ENCODE measurements around the gene GOLGA8J. TPM values are rescaled to one million over a fixed set of nuclear protein-coding genes. Genes with fewer than 3 reads are reported as not detected.

Gene GOLGA8J
- 0.08 TPM in 1 of 2 replicates, not detected in the other for total RNA-seq (2014; rRNA removed; shearing (Covaris generic))

GRCh38 chr15:30082655-30083054 lies at the start of gene GOLGA8J:
GOLGA8J (plus strand) TSS chr15:30082955; CDS start chr15:30083053, 98 bp downstream.

GRCh38 chr15:30134751-30135150 lies 52.0 kb downstream of the GOLGA8J start, which contains the start of gene GOLGA8T:
GOLGA8T (plus strand) TSS chr15:30135051; CDS start chr15:30135149, 98 bp downstream.

Small RNA genes lying within 50 kb of the gene (small RNA-seq; reads per million reads assigned to genes)
- gene RF00096, result 0.29 reads per million
- not detected for gene RN7SL673P

Other genes starting within 250 kb of the GOLGA8J start
- gene GOLGA8T, start 52.1 kb downstream of the GOLGA8J start, total RNA-seq (2014; rRNA removed; shearing (Covaris generic)), result not detected in 2 replicates